SU-DHL-6 (cell line): ENCODE measurements around the gene SDK1.

Experiments used
- EZH2phosphoT487 ChIP-seq: fragments of 200-600 bp; sonication (generic), shearing (Covaris generic); conservative IDR thresholded peaks from 2 replicates; pipeline ENCODE4 v1.6.1; 2018; ENCODE audit warnings: mild to moderate bottlenecking, antibody characterized with exemption, low read length, moderate library complexity, mixed read lengths
- TF ChIP-seq, protein P1 (sequence below): fragments of 200-600 bp; sonication (generic); IDR thresholded peaks from one replicate; pipeline ENCODE4 v1.5.1; 2017; ENCODE audit warnings: antibody characterized with exemption, mild to moderate bottlenecking, low read length, moderate library complexity; ENCODE audit not compliant: insufficient read depth, poor library complexity, severe bottlenecking

GRCh38 chr7:4115941-4116610 is 815.0 kb downstream of the SDK1 start:
- TF ChIP-seq, protein P1, sequence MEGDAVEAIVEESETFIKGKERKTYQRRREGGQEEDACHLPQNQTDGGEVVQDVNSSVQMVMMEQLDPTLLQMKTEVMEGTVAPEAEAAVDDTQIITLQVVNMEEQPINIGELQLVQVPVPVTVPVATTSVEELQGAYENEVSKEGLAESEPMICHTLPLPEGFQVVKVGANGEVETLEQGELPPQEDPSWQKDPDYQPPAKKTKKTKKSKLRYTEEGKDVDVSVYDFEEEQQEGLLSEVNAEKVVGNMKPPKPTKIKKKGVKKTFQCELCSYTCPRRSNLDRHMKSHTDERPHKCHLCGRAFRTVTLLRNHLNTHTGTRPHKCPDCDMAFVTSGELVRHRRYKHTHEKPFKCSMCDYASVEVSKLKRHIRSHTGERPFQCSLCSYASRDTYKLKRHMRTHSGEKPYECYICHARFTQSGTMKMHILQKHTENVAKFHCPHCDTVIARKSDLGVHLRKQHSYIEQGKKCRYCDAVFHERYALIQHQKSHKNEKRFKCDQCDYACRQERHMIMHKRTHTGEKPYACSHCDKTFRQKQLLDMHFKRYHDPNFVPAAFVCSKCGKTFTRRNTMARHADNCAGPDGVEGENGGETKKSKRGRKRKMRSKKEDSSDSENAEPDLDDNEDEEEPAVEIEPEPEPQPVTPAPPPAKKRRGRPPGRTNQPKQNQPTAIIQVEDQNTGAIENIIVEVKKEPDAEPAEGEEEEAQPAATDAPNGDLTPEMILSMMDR, result no peak
- no peak for TF ChIP-seq EZH2phosphoT487
